Measurements from ENCODE around the gene S100A5.
"Not testable (repeated sequence)": the region's sequence is repeated elsewhere in the genome, so short reads cannot be mapped to it uniquely, and the experiment has no call there.

S100A5 gene

GRCh38 chr1:153566414-153567371 is 26.0 kb upstream of the S100A5 start:
- no peak for DNase-seq

GRCh38 chr1:153565529-153566374 is 25.0 kb upstream of the S100A5 start, which contains the start of gene S100A2:
Gene S100A2 (minus strand): TSS chr1:153565844. CDS start chr1:153563877, 1,967 bp downstream.
- DNase-seq, result no peak

- DNase-seq, result no peak
Measured at GRCh38 chr1:153563991-153564390, 23.3 kb upstream of the S100A5 start.

- no peak for DNase-seq
Measured at GRCh38 chr1:153563483-153563901, 22.8 kb upstream of the S100A5 start.

- not testable (repeated sequence) for DNase-seq
Measured at GRCh38 chr1:153562021-153562420, 21.3 kb upstream of the S100A5 start.

- no peak for DNase-seq
Measured at GRCh38 chr1:153561466-153561985, 20.8 kb upstream of the S100A5 start.

- DNase-seq, result no peak
Measured at GRCh38 chr1:153560771-153561465, 20.2 kb upstream of the S100A5 start.

- DNase-seq, result no peak
Measured at GRCh38 chr1:153560241-153560640, 19.5 kb upstream of the S100A5 start.

GRCh38 chr1:153557877-153558276 is 17.1 kb upstream of the S100A5 start:
- no peak for DNase-seq

GRCh38 chr1:153556348-153556747 is 15.6 kb upstream of the S100A5 start:
- DNase-seq, result no peak

GRCh38 chr1:153553830-153554541 is 13.3 kb upstream of the S100A5 start:
- DNase-seq, result no peak

GRCh38 chr1:153553096-153553495 is 12.4 kb upstream of the S100A5 start:
- no peak for DNase-seq

GRCh38 chr1:153552335-153552734 is 11.6 kb upstream of the S100A5 start:
- no peak for DNase-seq

GRCh38 chr1:153550827-153551500 is 10.2 kb upstream of the S100A5 start:
- no peak for DNase-seq

GRCh38 chr1:153550398-153550758 is 9.6 kb upstream of the S100A5 start:
- DNase-seq, result no peak

GRCh38 chr1:153549741-153550397 is 9.1 kb upstream of the S100A5 start:
- no peak for DNase-seq

GRCh38 chr1:153548722-153549688 is 8.3 kb upstream of the S100A5 start, which contains the start of gene S100A3:
Gene S100A3 (minus strand): TSS chr1:153549258. CDS start chr1:153548485, 773 bp downstream.
- DNase-seq, result no peak

GRCh38 chr1:153547560-153548551 is 7.1 kb upstream of the S100A5 start:
- DNase-seq, result no peak
